ENCODE measurements around the gene KRTAP10-8. TPM values are rescaled to one million over a fixed set of nuclear protein-coding genes. Genes with fewer than 3 reads are reported as not detected.

KRTAP10-8 gene
- total and polyA plus RNA-seq, 2 donors (not counting 1 experiment from before 2014, with no cell fraction given): not detected

GRCh38 chr21:44581158-44581557 lies 30.7 kb upstream of the KRTAP10-8 start:
- Histone ChIP-seq H3K27me3 (ENCODE audit: control insufficient read depth, insufficient read depth, low read length) (no peaks in the 10 kb centered on the region), H3K9me3 (ENCODE audit: control insufficient read depth, insufficient read depth, low read depth, low read length) (no peaks in the 10 kb centered on the region), H3K27ac (ENCODE audit: insufficient read depth, low read length) (no peak overlapping the region), H3K4me2 (ENCODE audit: extremely low read depth, insufficient read depth, low read length) (no peak overlapping the region), H4K20me1 (ENCODE audit: control insufficient read depth, extremely low read depth, insufficient read depth, low read length) (no peaks in the 10 kb centered on the region), H2AFZ (ENCODE audit: low read length) (no peak overlapping the region), H3K79me2 (ENCODE audit: control insufficient read depth, insufficient read depth, low read length) (no peaks in the 10 kb centered on the region), H3K4me3 (replicated peaks in 1 of 4; ENCODE audit: control extremely low read depth in 1 of 4, insufficient read depth in 1 of 4, low read depth in 3 of 4, low read length in 4 of 4) (no peak overlapping the region), H3K9ac (ENCODE audit: insufficient read depth, low read length) (no peak overlapping the region), H3K36me3 (ENCODE audit: control insufficient read depth, insufficient read depth, low read length) (no peaks in the 10 kb centered on the region), H3K4me1 (ENCODE audit: control insufficient read depth, extremely low read depth, insufficient read depth, low read length) (no peaks in the 10 kb centered on the region)
- TF ChIP-seq CTCF (conservative IDR thresholded peaks at IDR 0.05 in 1 of 2, IDR thresholded peaks at IDR 0.05 in 1 of 2; ENCODE audit: low read depth in 1 of 2, low read length in 2 of 2) (no peak), EZH2 (IDR thresholded peaks at IDR 0.05; ENCODE audit: low read length, missing control alignments) (no peak)
- no peak for DNase-seq (ENCODE audit: low read depth in 2 of 2)

GRCh38 chr21:44582055-44582454 lies 29.8 kb upstream of the KRTAP10-8 start:
- no peak for TF ChIP-seq EZH2 (IDR thresholded peaks at IDR 0.05; ENCODE audit: low read length, missing control alignments)
- no peak for TF ChIP-seq CTCF (conservative IDR thresholded peaks at IDR 0.05 in 1 of 2, IDR thresholded peaks at IDR 0.05 in 1 of 2; ENCODE audit: low read depth in 1 of 2, low read length in 2 of 2)
- Histone ChIP-seq H3K27me3 (ENCODE audit: control insufficient read depth, insufficient read depth, low read length) (no peaks in the 10 kb centered on the region), H3K79me2 (ENCODE audit: control insufficient read depth, insufficient read depth, low read length) (no peaks in the 10 kb centered on the region), H3K4me1 (ENCODE audit: control insufficient read depth, extremely low read depth, insufficient read depth, low read length) (no peaks in the 10 kb centered on the region), H3K9ac (ENCODE audit: insufficient read depth, low read length) (no peak overlapping the region), H3K9me3 (ENCODE audit: control insufficient read depth, insufficient read depth, low read depth, low read length) (no peaks in the 10 kb centered on the region), H2AFZ (ENCODE audit: low read length) (no peak overlapping the region), H3K4me2 (ENCODE audit: extremely low read depth, insufficient read depth, low read length) (no peak overlapping the region), H3K36me3 (ENCODE audit: control insufficient read depth, insufficient read depth, low read length) (no peaks in the 10 kb centered on the region), H3K4me3 (replicated peaks in 1 of 4; ENCODE audit: control extremely low read depth in 1 of 4, insufficient read depth in 1 of 4, low read depth in 3 of 4, low read length in 4 of 4) (no peak overlapping the region), H3K27ac (ENCODE audit: insufficient read depth, low read length) (no peak overlapping the region), H4K20me1 (ENCODE audit: control insufficient read depth, extremely low read depth, insufficient read depth, low read length) (no peaks in the 10 kb centered on the region)
- no peak for DNase-seq (ENCODE audit: low read depth in 2 of 2)

- Histone ChIP-seq H3K4me2 (ENCODE audit: extremely low read depth, insufficient read depth, low read length) (no peak overlapping the region), H3K9me3 (ENCODE audit: control insufficient read depth, insufficient read depth, low read depth, low read length) (no peaks in the 10 kb centered on the region), H3K9ac (ENCODE audit: insufficient read depth, low read length) (no peak overlapping the region), H3K27ac (ENCODE audit: insufficient read depth, low read length) (no peak overlapping the region), H3K4me3 (replicated peaks in 1 of 4; ENCODE audit: control extremely low read depth in 1 of 4, insufficient read depth in 1 of 4, low read depth in 3 of 4, low read length in 4 of 4) (no peak overlapping the region), H3K27me3 (ENCODE audit: control insufficient read depth, insufficient read depth, low read length) (no peaks in the 10 kb centered on the region), H3K79me2 (ENCODE audit: control insufficient read depth, insufficient read depth, low read length) (no peaks in the 10 kb centered on the region), H3K4me1 (ENCODE audit: control insufficient read depth, extremely low read depth, insufficient read depth, low read length) (no peaks in the 10 kb centered on the region), H3K36me3 (ENCODE audit: control insufficient read depth, insufficient read depth, low read length) (no peaks in the 10 kb centered on the region), H4K20me1 (ENCODE audit: control insufficient read depth, extremely low read depth, insufficient read depth, low read length) (no peaks in the 10 kb centered on the region), H2AFZ (ENCODE audit: low read length) (no peak overlapping the region)
- no peak for TF ChIP-seq EZH2 (IDR thresholded peaks at IDR 0.05; ENCODE audit: low read length, missing control alignments)
- no peak for TF ChIP-seq CTCF (conservative IDR thresholded peaks at IDR 0.05 in 1 of 2, IDR thresholded peaks at IDR 0.05 in 1 of 2; ENCODE audit: low read depth in 1 of 2, low read length in 2 of 2)
- no peak for DNase-seq (ENCODE audit: low read depth in 2 of 2)
Measured at GRCh38 chr21:44583089-44583799, 28.6 kb upstream of the KRTAP10-8 start.
